Measurements from ENCODE around the gene CCDC93.

CCDC93 gene

DNA sequence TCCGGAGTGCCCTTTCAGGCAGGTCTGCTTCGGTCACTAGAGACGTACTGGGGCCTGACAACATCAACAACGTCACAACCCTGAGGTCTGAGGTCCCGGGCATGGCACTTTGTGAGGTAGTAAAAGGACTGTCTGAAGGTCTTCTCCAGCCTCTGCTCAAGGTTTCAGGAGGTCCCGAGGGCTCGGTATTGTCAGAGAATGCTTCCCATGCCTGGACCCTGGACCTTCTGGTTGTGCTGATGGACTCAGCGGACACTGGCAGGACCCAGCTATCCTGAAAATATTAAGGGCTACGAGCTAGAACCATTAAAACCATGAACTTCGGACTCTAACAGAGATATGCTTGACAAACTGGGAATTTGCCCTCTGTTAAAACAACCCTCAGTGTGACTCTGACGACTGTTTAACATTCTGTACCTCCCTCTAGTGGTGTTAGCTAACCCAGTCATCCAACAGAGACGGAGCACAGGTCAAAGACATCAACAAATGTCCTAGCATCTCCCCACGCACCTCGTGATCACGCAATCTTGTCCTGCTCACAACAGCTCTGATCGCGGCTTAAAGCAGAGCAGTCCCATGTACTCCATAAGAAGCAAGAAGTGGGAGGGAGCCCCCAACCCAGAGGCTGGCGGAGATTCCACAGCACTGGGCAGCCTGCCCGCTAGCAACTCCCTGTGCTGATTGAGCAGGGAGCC lies 96.5 kb downstream of the CCDC93 start:
- Histone ChIP-seq H4K20me1 (ENCODE audit: insufficient read depth, low read length) (no peaks in the 10 kb centered on the region), H3K4me2 (ENCODE audit: low read length) (no peak overlapping the region), H3K4me1 (ENCODE audit: low read length) (peaks cover 9% of the 10 kb centered on the region), H3K79me2 (ENCODE audit: low read length) (no peaks in the 10 kb centered on the region), H3K36me3 (replicated peaks; ENCODE audit: low read depth, low read length) (peaks cover 46% of the 10 kb centered on the region), H3K9me3 (ENCODE audit: insufficient read depth, low read length) (no peaks in the 10 kb centered on the region), H2AFZ (ENCODE audit: low read depth, low read length) (no peak overlapping the region), H3K4me3 (ENCODE audit: low read length) (no peak overlapping the region), H3K27ac (ENCODE audit: low read length) (no peak overlapping the region), H3K27me3 (ENCODE audit: low read depth, low read length) (no peaks in the 10 kb centered on the region), H3K9ac (ENCODE audit: low read length) (no peak overlapping the region)
- no peak for TF ChIP-seq EZH2phosphoT487 (IDR thresholded peaks at IDR 0.05; ENCODE audit: low read depth)
- TF ChIP-seq, protein P1, sequence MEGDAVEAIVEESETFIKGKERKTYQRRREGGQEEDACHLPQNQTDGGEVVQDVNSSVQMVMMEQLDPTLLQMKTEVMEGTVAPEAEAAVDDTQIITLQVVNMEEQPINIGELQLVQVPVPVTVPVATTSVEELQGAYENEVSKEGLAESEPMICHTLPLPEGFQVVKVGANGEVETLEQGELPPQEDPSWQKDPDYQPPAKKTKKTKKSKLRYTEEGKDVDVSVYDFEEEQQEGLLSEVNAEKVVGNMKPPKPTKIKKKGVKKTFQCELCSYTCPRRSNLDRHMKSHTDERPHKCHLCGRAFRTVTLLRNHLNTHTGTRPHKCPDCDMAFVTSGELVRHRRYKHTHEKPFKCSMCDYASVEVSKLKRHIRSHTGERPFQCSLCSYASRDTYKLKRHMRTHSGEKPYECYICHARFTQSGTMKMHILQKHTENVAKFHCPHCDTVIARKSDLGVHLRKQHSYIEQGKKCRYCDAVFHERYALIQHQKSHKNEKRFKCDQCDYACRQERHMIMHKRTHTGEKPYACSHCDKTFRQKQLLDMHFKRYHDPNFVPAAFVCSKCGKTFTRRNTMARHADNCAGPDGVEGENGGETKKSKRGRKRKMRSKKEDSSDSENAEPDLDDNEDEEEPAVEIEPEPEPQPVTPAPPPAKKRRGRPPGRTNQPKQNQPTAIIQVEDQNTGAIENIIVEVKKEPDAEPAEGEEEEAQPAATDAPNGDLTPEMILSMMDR (IDR thresholded peaks at IDR 0.05; ENCODE audit: low read depth, low read length), result no peak

DNA sequence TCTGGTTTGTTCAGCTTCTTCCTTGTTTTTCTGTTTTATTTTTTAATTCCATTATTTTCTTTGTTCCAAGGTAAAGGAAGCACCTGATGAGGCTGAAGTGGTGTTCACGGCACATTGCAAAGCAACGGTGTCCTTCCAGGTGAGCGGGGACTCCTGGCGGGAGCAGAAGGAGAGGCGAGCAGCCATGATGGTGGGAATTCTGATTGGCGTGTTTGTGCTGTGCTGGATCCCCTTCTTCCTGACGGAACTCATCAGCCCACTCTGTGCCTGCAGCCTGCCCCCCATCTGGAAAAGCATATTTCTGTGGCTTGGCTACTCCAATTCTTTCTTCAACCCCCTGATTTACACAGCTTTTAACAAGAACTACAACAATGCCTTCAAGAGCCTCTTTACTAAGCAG lies 110.9 kb downstream of the CCDC93 start:
- Histone ChIP-seq H3K36me3 (replicated peaks; ENCODE audit: low read depth, low read length) (no peaks in the 10 kb centered on the region), H3K4me2 (ENCODE audit: low read length) (no peak overlapping the region), H4K20me1 (ENCODE audit: insufficient read depth, low read length) (no peaks in the 10 kb centered on the region), H3K27me3 (ENCODE audit: low read depth, low read length) (no peaks in the 10 kb centered on the region), H3K79me2 (ENCODE audit: low read length) (no peaks in the 10 kb centered on the region), H2AFZ (ENCODE audit: low read depth, low read length) (no peak overlapping the region), H3K4me3 (ENCODE audit: low read length) (no peak overlapping the region), H3K4me1 (ENCODE audit: low read length) (no peaks in the 10 kb centered on the region), H3K9ac (ENCODE audit: low read length) (no peak overlapping the region), H3K27ac (ENCODE audit: low read length) (no peak overlapping the region), H3K9me3 (ENCODE audit: insufficient read depth, low read length) (no peaks in the 10 kb centered on the region)
- no peak for TF ChIP-seq EZH2phosphoT487 (IDR thresholded peaks at IDR 0.05; ENCODE audit: low read depth)
- TF ChIP-seq, protein P1 (IDR thresholded peaks at IDR 0.05; ENCODE audit: low read depth, low read length), result no peak

DNA sequence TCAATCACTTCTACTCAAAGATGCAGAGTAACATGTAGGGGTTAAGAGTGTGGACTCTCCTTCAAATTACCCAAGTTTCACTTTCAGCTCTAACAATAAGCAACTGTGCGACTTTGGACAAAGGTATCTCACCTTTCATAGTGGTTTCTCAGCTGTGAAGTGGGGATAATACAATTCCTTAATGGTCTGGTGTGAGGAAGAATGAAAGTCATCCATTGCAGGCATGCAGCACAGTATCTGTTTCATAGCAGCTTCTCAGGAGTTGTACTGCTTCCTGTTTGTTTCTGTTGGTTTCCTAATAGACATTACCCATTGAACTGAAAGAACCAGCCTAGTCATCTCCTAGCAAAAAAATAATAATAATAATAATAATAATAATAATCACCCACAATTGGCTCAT lies 125.0 kb downstream of the CCDC93 start:
- H3K9me3 ChIP-seq (ENCODE audit: insufficient read depth, low read length), result no peaks in the 10 kb centered on the region
- no peaks in the 10 kb centered on the region for H3K36me3 ChIP-seq (replicated peaks; ENCODE audit: low read depth, low read length)
- no peak overlapping the region for H3K9ac ChIP-seq (ENCODE audit: low read length)
- H4K20me1 ChIP-seq (ENCODE audit: insufficient read depth, low read length), result no peaks in the 10 kb centered on the region
- no peaks in the 10 kb centered on the region for H3K4me1 ChIP-seq (ENCODE audit: low read length)
- H2AFZ ChIP-seq (ENCODE audit: low read depth, low read length), result no peak overlapping the region
- H3K79me2 ChIP-seq (ENCODE audit: low read length), result no peaks in the 10 kb centered on the region
- no peak overlapping the region for H3K4me2 ChIP-seq (ENCODE audit: low read length)
- H3K4me3 ChIP-seq (ENCODE audit: low read length), result no peak overlapping the region
- no peak overlapping the region for H3K27ac ChIP-seq (ENCODE audit: low read length)
- TF ChIP-seq EZH2phosphoT487 (IDR thresholded peaks at IDR 0.05; ENCODE audit: low read depth), result no peak
- TF ChIP-seq, protein P1 (IDR thresholded peaks at IDR 0.05; ENCODE audit: low read depth, low read length), result no peak
- H3K27me3 ChIP-seq (ENCODE audit: low read depth, low read length), result no peaks in the 10 kb centered on the region

DNA sequence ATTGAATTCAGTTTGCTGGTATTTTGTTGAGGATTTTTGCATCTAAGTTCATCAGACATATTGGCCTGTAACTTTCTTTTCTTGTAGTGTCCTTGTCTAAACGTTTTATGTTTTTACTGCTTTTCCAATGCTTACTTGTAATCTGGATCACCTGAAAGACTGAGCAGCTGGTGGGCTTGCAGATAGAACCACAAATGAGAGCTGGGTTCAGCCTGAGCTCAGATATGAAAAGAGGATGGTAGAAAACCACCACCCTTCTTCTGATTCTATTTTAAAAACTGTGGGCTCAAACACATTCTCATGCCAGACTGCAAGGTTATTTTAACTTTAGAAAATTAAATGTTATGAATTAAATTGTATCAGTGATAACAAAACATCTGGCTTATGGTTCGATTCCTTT lies 128.6 kb downstream of the CCDC93 start:
- H4K20me1 ChIP-seq (ENCODE audit: insufficient read depth, low read length), result no peaks in the 10 kb centered on the region
- no peak overlapping the region for H3K4me2 ChIP-seq (ENCODE audit: low read length)
- H3K9me3 ChIP-seq (ENCODE audit: insufficient read depth, low read length), result no peaks in the 10 kb centered on the region
- TF ChIP-seq, protein P1 (IDR thresholded peaks at IDR 0.05; ENCODE audit: low read depth, low read length), result no peak
- no peak for TF ChIP-seq EZH2phosphoT487 (IDR thresholded peaks at IDR 0.05; ENCODE audit: low read depth)
- H3K27me3 ChIP-seq (ENCODE audit: low read depth, low read length), result no peaks in the 10 kb centered on the region
- no peaks in the 10 kb centered on the region for H3K36me3 ChIP-seq (replicated peaks; ENCODE audit: low read depth, low read length)
- no peak overlapping the region for H3K27ac ChIP-seq (ENCODE audit: low read length)
- H3K79me2 ChIP-seq (ENCODE audit: low read length), result no peaks in the 10 kb centered on the region
- H2AFZ ChIP-seq (ENCODE audit: low read depth, low read length), result no peak overlapping the region
- no peaks in the 10 kb centered on the region for H3K4me1 ChIP-seq (ENCODE audit: low read length)
- no peak overlapping the region for H3K9ac ChIP-seq (ENCODE audit: low read length)
- no peak overlapping the region for H3K4me3 ChIP-seq (ENCODE audit: low read length)

Measured in OCI-LY3 (cell line).